8988T (cell line): ENCODE data around the gene SH3PXD2B.
"Not testable (repeated sequence)": the region's sequence is repeated elsewhere in the genome, so short reads cannot be mapped to it uniquely, and the experiment has no call there.

ENCODE experiments used
- DNase-seq: peaks from one replicate; pipeline ENCODE4 v3.0.0; 2011

Gene SH3PXD2B

DNA sequence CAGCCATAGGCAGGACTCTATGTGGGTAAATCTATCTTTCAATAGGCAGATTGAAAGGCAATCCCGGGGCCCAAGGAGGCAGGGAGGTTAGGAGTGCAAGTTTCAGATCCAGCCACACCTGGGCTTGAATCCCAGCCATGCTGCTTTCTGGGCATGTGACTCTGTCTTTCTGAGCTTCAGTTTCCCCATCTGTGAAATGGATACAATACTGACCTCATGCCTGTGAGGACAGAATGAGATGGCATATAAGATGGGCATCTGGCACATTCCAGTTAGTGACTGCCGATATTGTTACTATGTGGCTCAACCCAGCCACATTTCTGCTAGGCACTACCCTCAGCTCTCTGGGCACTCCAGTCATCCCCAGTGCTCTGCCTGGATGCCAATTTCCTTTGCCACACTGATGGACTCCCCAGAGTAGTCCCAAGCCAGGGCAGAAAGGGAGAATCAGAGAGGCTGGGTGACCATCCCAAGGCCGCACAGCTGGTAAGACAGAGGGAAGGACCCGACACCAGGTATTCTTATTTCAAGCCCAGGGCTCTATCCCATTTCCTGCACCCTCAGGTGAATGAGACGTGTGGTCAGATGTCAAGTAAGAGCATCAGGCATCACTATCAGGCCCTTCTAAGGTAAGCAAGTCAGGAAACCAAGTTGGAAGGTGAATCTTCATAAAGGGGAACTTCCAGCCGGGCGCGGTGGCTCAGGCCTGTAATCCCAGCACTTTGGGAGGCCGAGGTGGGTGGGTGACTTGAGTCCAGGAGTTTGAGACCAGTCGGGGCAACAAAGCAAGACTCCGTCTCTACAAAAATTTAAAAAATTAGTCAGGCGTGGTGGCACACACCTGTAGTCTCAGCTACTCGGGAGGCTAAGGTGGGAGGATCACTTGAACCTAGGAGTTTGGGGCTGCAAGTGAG is 38.7 kb downstream of the SH3PXD2B start:
- no peak for DNase-seq

DNA sequence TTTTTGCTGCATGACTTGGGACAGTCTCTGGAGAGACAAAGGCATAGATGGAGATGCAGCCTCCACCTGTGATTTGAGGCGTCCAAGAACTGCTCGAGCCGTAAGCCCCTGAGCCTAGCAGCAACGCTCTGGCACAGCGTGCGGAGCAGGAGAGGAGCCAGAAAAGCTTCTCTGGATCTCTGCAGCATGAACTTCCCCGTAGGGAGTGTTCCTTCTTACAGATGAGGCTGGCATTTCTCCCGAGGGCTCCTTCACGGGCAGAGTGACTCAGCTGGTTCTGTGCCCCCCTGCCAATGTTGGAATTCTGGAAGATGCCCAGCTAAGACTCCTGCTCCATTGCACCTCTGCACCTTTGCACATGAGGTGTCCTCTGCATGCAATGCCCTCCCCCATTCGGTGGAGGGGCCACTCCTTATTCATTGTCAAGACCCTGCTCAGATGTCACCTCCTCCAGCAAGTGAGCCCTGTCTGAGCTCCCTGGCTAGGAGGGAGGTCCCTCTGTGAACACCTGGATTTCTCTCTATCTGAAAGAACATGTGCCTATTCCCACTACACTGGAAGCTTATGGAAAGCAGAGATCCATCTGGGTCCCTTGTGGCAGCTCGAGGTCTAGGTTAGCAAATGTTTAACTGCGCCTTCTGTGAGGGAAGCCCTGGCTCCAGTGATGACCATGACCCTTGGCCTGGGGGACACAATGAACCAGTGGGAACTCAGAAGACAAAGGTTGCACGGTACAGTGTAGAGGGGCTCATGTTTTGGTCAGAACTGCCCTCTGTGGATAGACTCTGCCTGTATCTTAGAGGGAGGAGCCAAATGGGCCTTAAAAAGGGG is 39.6 kb downstream of the SH3PXD2B start:
- DNase-seq: no peak

DNA sequence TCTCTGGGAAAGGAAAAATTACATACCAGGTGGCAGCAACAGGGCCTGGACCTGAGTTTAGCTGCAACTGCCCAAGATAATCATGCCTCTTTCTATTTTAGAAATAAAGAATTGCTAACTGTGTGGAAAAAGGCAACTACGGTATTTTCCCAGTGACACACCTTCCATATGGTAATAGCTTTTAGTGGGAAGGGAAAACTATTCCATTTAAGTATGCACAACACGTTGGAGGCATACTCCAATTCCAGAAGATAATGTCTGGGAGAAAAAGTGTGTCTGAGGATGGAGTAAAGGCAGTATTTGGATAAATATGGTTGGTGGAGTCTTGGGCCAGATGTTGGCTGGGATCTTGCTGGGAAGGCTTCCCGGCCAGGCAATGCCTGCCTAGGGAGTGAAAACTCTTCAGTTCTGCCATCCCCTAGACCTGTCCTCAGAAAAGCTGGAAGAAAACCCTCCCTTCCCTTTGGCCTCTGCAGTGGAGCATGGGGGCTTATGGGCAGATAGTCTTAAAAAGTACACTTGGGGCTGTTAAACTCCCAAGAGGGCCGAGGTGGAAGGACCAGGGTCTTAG is 40.6 kb downstream of the SH3PXD2B start:
- DNase-seq: no peak

DNA sequence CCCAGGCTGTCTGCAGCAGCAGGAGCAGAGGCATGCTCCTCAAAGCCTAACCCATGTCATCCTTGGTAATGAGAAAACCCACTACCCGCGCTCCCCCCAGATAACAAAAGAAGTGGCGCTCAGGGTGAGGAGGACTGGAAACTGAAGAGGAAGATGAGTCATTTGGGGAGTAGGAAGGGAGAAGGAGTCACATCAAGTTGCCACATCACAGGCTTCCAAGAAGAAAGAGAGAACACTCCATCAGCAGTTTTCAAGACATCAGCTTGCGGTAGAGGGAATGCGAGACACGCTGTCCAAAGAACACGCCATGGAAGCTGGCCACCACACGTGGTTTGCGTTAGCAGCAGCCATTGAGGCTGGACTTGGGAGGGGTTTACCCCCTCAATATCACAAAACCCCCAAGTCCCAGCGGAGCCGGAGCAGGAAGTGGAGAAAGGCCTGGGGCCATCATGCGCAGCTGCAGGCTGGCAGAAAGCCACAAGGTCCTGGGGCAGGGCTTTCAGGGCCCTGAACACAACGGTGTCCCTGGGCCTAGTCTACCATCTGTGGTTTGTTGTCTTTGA is 41.5 kb downstream of the SH3PXD2B start:
- DNase-seq: no peak

- DNase-seq: no peak
These were observed 42.7 kb downstream of the SH3PXD2B start for GRCh38 chr5:172411484-172412072.

DNA sequence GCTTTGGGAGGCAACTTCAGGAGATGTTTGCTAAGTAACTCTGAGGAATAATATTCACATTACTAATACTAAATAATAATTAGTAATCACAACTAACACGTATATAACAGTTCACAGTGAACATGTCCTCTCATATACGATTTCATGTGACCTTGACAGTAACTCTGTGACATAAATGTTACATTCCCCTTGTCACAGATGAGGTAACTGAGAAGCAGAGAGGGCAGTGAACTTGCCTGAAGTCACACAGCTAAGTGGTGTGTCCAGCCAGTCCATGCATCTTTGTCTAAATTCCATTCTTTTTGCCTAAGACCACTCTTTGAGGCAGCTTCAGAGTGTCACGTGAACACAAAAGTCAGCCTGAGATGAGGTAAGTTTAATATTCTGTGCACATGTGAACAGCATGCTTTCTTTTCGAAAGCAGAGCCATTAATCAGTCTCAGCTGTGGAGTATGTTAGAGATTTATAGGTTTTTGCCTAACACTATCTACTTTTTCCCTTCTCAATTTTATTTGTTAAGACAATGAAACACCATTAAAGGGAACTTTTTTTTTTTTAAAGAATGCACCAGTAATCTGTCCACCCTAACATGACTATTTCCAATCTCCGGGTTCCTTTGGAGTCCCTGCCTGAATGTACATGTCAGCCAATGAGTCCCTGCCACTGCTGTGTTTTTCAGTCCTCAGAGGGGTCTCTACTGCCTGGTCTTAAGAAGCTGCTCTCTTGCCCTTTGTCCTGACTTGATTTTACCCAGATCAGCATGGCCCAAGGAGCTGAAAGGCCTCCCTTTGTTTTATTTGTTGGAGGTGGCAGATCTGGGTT is 43.5 kb downstream of the SH3PXD2B start:
- DNase-seq: no peak

GRCh38 chr5:172410160-172410559 is 44.2 kb downstream of the SH3PXD2B start:
- no peak for DNase-seq

DNA sequence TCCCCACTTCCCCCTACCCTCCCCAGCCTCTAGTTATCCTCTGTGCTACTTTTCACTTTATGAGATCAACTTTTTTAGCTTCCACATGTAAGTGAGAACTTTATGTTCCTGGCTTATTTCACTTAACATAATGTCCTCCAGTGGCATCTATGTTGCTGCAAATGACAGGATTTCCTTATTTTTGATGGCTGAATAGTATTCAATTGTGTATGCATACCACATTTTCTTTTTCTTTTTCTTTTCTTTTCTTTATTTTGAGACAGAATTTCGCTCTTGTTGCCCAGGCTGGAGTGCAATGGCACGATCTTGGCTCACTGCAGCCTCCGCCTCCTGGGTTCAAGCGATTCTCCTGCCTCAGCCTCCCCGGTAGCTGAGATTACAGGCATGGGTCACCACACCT is 44.8 kb downstream of the SH3PXD2B start:
- not testable (repeated sequence) for DNase-seq

- no peak for DNase-seq
These were observed 46.5 kb downstream of the SH3PXD2B start for GRCh38 chr5:172407822-172408221.

DNA sequence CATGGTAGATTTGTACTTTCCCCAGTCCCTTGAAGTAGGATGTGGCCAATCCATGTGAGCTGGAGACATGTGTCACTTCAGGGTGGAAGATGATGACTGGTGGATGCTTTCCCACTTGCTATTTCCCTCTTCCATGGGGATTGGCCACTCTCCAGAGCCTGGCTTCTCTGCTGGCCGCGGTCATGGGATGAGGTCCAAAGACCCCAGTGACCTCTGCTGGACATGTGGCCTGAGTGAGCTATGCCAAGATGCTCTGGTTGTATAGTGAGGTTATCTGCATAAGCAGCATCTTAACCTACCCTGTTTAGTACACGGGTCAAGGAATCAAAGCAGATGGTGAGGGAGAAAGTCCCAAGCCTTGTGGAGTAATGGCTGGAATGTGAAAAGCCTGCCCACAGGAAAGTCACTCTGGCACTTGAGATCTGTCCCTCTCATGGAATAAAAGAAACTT is 47.1 kb downstream of the SH3PXD2B start:
- DNase-seq: no peak

GRCh38 chr5:172405226-172406107 is 48.9 kb downstream of the SH3PXD2B start:
- no peak for DNase-seq

DNA sequence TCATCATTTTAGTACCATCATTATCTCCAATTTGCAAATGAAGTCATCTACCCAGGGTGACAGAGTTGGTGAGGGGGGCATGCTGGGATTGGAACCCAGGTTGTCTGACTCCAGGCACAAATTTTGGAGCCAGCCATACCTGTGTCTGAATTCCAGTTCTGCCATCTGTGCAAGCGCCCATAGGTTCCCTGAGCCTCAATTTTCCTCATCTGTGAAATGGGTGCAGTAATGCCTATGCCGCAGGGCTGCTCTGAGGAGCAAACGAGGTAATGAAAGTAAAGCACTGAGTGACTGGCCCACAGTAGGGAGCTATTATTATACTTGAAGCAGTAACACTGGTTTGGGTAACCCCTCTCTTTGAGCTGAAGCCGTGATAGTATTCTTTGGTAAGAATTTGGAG is 49.6 kb downstream of the SH3PXD2B start:
- no peak for DNase-seq

DNA sequence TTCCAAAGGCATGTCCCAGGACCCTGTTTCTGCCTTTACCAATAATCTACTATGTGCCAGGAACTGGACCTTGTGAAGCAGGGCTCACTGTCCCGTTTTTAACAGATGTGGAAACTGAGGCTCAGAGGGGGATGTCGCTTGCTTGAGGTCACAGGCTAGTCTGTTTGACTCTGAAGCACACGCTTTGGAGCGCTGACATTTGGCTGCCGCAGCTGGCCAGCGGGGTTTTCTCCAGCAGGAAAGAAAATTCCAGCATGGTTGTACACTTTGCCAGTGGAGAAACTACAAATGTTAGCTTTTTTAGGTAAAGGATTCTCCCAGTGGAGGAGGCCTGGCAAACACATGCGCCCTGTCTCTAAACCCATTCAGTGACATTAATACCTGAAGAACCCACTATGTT is 50.5 kb downstream of the SH3PXD2B start:
- DNase-seq: no peak

DNA sequence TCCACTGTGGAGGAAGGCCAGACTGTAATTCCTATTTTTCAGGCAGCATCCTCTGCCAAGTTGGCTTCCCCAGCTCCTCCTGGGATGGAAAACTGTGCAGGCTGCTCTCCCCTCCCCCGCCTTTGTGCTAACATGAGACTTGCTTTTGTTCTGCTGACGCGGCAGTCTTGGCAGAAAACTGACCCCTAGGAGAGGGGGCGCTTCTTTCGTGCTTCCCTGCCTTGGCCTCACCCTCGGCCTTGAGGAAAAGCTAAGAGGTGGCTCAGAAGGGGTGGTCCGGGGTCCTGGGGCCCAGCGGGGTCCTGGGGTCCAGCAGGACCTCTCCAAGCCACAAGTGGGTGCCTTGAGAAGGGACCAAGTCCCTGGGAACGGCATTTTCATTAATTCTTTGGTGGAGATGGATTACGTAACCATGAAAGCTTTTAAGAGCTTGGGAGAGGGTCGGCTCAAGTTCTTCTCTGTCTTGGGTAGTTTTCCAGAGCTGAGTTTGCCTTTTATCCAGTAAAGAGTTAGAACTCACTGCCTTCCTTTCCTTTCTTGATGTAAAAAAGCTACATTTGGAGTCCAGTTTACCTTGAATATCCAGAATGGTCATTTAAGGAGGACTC is 51.0 kb downstream of the SH3PXD2B start:
- DNase-seq: no peak

DNA sequence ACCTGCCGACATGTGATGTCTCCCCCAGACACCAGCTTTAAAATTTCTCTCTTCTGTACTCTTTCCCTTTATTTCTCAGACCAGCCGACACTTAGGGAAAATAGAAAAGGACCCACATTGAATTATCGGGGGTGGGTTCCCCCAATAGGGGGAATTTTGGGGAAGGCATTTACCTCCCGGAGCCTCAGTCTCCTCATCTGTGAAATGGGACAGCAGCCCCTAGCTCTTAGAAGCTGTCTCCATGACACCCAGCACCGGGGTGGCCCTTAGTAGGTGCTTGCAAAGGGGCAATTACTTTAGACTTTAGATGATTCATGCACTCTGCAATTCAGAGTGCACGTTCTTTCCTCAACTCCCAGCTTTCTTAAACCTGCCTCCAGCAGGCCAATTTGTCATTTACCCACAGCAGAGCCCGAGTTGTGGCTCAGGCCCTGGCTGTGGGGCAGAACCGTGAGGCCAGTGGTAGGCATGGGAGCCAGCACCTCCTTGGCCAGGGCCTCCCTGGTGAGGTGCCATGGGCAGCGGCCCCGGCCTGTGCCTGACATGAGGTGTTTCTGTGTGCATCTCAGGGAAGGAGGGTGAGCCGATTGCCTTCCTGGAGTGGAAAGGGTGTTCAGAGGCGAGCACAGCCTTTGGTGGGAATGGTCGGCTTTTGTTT is 51.7 kb downstream of the SH3PXD2B start:
- no peak for DNase-seq

GRCh38 chr5:172402031-172402430 is 52.3 kb downstream of the SH3PXD2B start:
- not testable (repeated sequence) for DNase-seq

DNA sequence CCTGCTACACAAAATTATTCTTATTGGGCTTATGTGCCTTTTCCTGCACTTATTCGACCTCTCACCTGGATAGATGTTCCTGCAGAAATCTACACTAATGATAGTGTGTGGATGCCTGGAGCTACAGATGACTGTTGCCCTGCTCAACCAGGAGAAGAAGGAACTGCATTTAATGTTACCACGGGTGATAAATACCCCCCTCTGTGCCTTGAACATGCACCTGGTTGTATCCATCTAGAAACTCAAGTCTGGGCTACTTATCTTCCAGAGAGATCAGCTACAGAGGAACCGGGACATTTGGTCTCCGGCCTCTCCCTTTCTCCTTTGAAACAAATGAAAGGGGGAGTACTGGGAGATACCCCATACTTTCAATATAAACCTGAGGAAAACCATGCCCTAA is 54.5 kb downstream of the SH3PXD2B start:
- DNase-seq: no peak

DNA sequence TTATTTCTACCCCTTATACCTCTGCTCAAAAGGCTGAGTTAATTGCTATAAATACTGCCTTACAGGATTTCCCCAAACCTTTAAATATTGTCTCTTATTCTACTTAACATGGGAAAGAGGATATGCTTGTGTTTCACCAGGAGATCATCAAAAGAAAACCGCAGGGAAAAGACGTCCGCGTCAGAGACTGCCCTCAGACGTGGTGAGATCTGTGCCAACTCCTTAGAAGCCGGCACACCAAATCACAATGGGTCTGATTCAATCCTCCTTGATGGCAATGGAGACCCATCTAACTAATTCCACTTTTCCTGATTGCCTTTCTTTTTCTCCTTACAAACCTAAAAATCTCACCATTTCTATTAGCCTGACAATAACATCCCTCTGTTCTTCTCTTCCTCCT is 55.0 kb downstream of the SH3PXD2B start:
- DNase-seq: no peak

- DNase-seq: not testable (repeated sequence)
These were observed 55.7 kb downstream of the SH3PXD2B start for GRCh38 chr5:172398645-172399044.

GRCh38 chr5:172396994-172397393 is 57.3 kb downstream of the SH3PXD2B start:
- DNase-seq: not testable (repeated sequence)
